GM12878 (cell line): ENCODE results near the gene CFL2. TPM values are rescaled to one million over a fixed set of nuclear protein-coding genes. Genes with fewer than 3 reads are reported as not detected.

ENCODE experiments used
- ATAC-seq: fragments of 200-7000 bp; cut with Tn5 transposase; 3 replicates; pipeline ENCODE4 v1.9.1; 2020; ENCODE audit warnings: mild to moderate bottlenecking, moderate library complexity
- BruUV-seq: library from RNA; stranded (reverse); fragments of 400-500 nt; replicated peaks from 2 replicates; lab custom pipeline; 2021; lab: Mats Ljungman, UMichigan
- CTCF ChIA-PET: fragments of 300-600 bp; sonication (Branson Sonifier 250); formaldehyde crosslinking; extraction: SDS; loops from one replicate; lab custom pipeline; 2021; ENCODE audit warnings: inconsistent platforms; lab: Yijun Ruan, JAX
- POLR2A ChIA-PET: fragments of 350-600 bp; formaldehyde crosslinking; extraction: SDS; loops from one replicate; lab custom pipeline; 2021; ENCODE audit warnings: inconsistent platforms; lab: Charles Lee
- RAD21 ChIA-PET: fragments of 300-600 bp; sonication (Branson Sonifier 250); formaldehyde crosslinking; loops from one replicate; lab custom pipeline; 2023; ENCODE audit warnings: antibody characterized with exemption; ENCODE audit not compliant: unreplicated experiment; lab: Charles Lee
- SMC1A ChIA-PET: fragments of 300-600 bp; sonication (Branson Sonifier 250); formaldehyde crosslinking; loops from one replicate; lab custom pipeline; 2023; ENCODE audit not compliant: unreplicated experiment, uncharacterized antibody; lab: Charles Lee
- DNase-seq: peaks from one replicate; pipeline ENCODE4 v3.0.0-alpha.2; 2011; ENCODE audit warnings: low read depth, low spot score
- FAIRE-seq: peaks from 3 replicates; lab custom pipeline; 2011; peaks lifted over from hg19 to GRCh38; lab: Jason Lieb, UNC
- H2AFZ ChIP-seq: 2 replicates; pipeline ENCODE4 v1.6.0; 2011; ENCODE audit warnings: low read depth, low read length, control low read depth; ENCODE audit not compliant: control insufficient read depth
- H3K27ac ChIP-seq: 2 replicates; pipeline ENCODE4 v1.5.1; 2011; ENCODE audit warnings: control low read depth; ENCODE audit not compliant: control insufficient read depth, insufficient read depth
- H3K27me3 ChIP-seq, 2 experiments: replicated peaks in 1 of 2; 2 replicates each; pipeline versions ENCODE4 v1.6.0 to v1.6.1; 2011; ENCODE audit warnings: low read length in 1 of 2; ENCODE audit not compliant: control insufficient read depth in 2 of 2, insufficient read depth in 2 of 2
- H3K36me3 ChIP-seq, 2 experiments: 2 replicates each; pipeline ENCODE4 v1.5.1; 2011; ENCODE audit warnings: low read length in 1 of 2; ENCODE audit not compliant: control insufficient read depth in 2 of 2, insufficient read depth in 2 of 2
- H3K4me1 ChIP-seq: 2 replicates; pipeline ENCODE4 v1.6.1; 2011; ENCODE audit warnings: mild to moderate bottlenecking, low read length, moderate library complexity, mixed read lengths; ENCODE audit not compliant: control insufficient read depth, insufficient read depth
- H3K4me2 ChIP-seq: 2 replicates; pipeline ENCODE4 v1.6.0; 2011; ENCODE audit warnings: control low read depth; ENCODE audit not compliant: control insufficient read depth, insufficient read depth
- H3K4me3 ChIP-seq: fragments of 200-600 bp; sonication (generic); 2 replicates; pipeline ENCODE4 v1.5.1; 2016
- H3K79me2 ChIP-seq: 2 replicates; pipeline ENCODE4 v1.6.0; 2011; ENCODE audit warnings: low read length; ENCODE audit not compliant: control insufficient read depth, insufficient read depth
- H3K9ac ChIP-seq: 2 replicates; pipeline ENCODE4 v1.8.0; 2011; ENCODE audit warnings: low read length, control low read depth, mixed read lengths; ENCODE audit not compliant: control insufficient read depth, insufficient read depth
- H3K9me3 ChIP-seq: replicated peaks from 3 replicates; pipeline ENCODE4 v1.5.1; 2011; ENCODE audit warnings: mild to moderate bottlenecking, low read length; ENCODE audit not compliant: control insufficient read depth, insufficient read depth
- H4K20me1 ChIP-seq: 2 replicates; pipeline ENCODE4 v1.6.0; 2011; ENCODE audit not compliant: control insufficient read depth, insufficient read depth
- ATF2 ChIP-seq: IDR thresholded peaks from 2 replicates; pipeline ENCODE4 v1.6.1; 2012; ENCODE audit warnings: low read length, inconsistent platforms
- ATF7 ChIP-seq: fragments of 450-650 bp; IDR thresholded peaks from 2 replicates; pipeline ENCODE4 v1.6.1; 2016; ENCODE audit warnings: low read depth, mild to moderate bottlenecking
- CEBPZ ChIP-seq: fragments of 150-350 bp; IDR thresholded peaks from 2 replicates; pipeline ENCODE4 v1.6.1; 2016; ENCODE audit warnings: low read depth, low read length
- KDM1A ChIP-seq: fragments of 200-600 bp; sonication (generic); IDR thresholded peaks from 2 replicates; pipeline ENCODE4 v1.6.1; 2016; ENCODE audit warnings: borderline replicate concordance
- PRDM15 ChIP-seq: fragments of 450-650 bp; formaldehyde crosslinking; IDR thresholded peaks from 2 replicates; pipeline ENCODE4 v1.4.0; 2020; ENCODE audit warnings: mild to moderate bottlenecking, moderate library complexity
- RUNX3 ChIP-seq: IDR thresholded peaks from 2 replicates; pipeline ENCODE4 v1.6.1; 2012; ENCODE audit warnings: low read length, inconsistent platforms
- SREBF1 ChIP-seq: IDR thresholded peaks from 2 replicates; pipeline ENCODE4 v1.6.1; 2012; ENCODE audit warnings: mild to moderate bottlenecking, low read length
- ZNF217 ChIP-seq: fragments of 450-650 bp; IDR thresholded peaks from 2 replicates; pipeline ENCODE4 v1.6.1; 2017; ENCODE audit warnings: antibody characterized with exemption, mild to moderate bottlenecking
- WGBS: methylation state at CpG from one replicate; pipeline ENCODE4 v1.1.6; 2016; ENCODE audit warnings: low lambda C conversion rate; ENCODE audit not compliant: insufficient replicate concordance, insufficient coverage; ENCODE audit errors: missing lambda C conversion rate; 5-methylcytosine and 5-hydroxymethylcytosine counted together
- in situ Hi-C: fragments of 300-500 bp; cut with MboI; formaldehyde crosslinking; loops from 9 replicates; pipeline ENCODE4 v1.14.3; 2018; ENCODE audit warnings: mixed read lengths
- intact Hi-C: fragments of 100-400 bp; cut with micrococcal nuclease; formaldehyde crosslinking; loops from one replicate; pipeline ENCODE4 v1.14.2; 2022; ENCODE audit not compliant: unreplicated experiment
- polyA plus RNA-seq, 11 experiments: library from polyadenylated mRNA; depleted of rRNA in 4 of 11; unstranded in 6 of 11; stranded (reverse) in 5 of 11; fragments of >200 nt; fragmentation: Nextera tagmentation in 4 of 11; fragmentation: Illumina TruSeq in 1 of 11; extraction: Ambion mirVana in 4 of 11; extraction: Trizol in 1 of 11; gene quantifications; 1 replicate in 1 of 11; 2 replicates in 10 of 11; pipeline versions ENCODE4 v1.2.1 to v1.2.3, GENCODE V29; 2011 to 2016; ENCODE audit warnings: inconsistent platforms in 2 of 11, missing spikeins in 2 of 11, low read depth in 1 of 11
- total RNA-seq, 4 experiments: library from RNA; depleted of rRNA in 3 of 4; stranded (reverse); fragments of >200 nt in 3 of 4; fragmentation: Illumina TruSeq in 1 of 4; extraction: Trizol in 1 of 4; gene quantifications; 2 replicates each; pipeline versions ENCODE4 v1.2.1 to v1.2.3, GENCODE V29; 2013 to 2021

CFL2 gene
- total and polyA plus RNA-seq, 10 of the 15 experiments (the other 5 are each of a cell fraction or from before 2014, with no cell fraction given): 4.7 to 13.4 (median 8.4) TPM

- TF ChIP-seq PRDM15 (CRISPR knock-in tag): no peak
- no peak for TF ChIP-seq ATF2
These were observed 2.3 kb downstream of the CFL2 start (continued) for GRCh38 chr14:34711796-34712712.

- Histone ChIP-seq H3K4me3 (peak overlapping the region; percentile 52; the same call in 1 of the 2 replicates), H3K4me2 (peak overlapping the region; percentile 74; the same call in 1 of the 2 replicates), H3K9me3 (no peaks in the 10 kb centered on the region), H3K79me2 (peaks cover 40% of the 10 kb centered on the region), H3K9ac (0 out of 2 replicates have a peak overlapping the region, but pooled peaks have one; percentile 15), H3K36me3 (peaks cover 0 to 7% of the 10 kb centered on the region in 2 experiments; a peak in 1 of 4 replicates), H3K4me1 (peaks cover 16% of the 10 kb centered on the region), H4K20me1 (no peaks in the 10 kb centered on the region), H3K27me3 (no peaks in the 10 kb centered on the region), H3K27ac (peak overlapping the region; percentile 35), H2AFZ (no peak overlapping the region)
- in situ Hi-C loops: no loop called here
- ATAC-seq: peak; percentile 49
- POLR2A ChIA-PET: interaction anchor here (1.4 kb wide), 1 partner anchor 12 kb away, joined by 5 read pairs; no protein-coding TSS in a partner anchor
- BruUV-seq: no TSS peak
- FAIRE-seq: peak; percentile 59
- intact Hi-C loops: no loop called here
- WGBS: 17% methylated on average over 3 of the region's 3 CpGs
- RAD21 ChIA-PET: interaction anchor here (1.3 to 4.0 kb wide), 3 partner anchors 12 to 38 kb away, joined by 4 to 18 read pairs (median 6); no protein-coding TSS in a partner anchor
- CTCF ChIA-PET: interaction anchor here (1.0 to 7.1 kb wide), 5 partner anchors 9 to 703 kb away, joined by 3 to 78 read pairs (median 8); no protein-coding TSS in a partner anchor
- DNase-seq: peak; percentile 50
- SMC1A ChIA-PET: interaction anchor here (1.0 to 7.8 kb wide), 8 partner anchors 9 to 84 kb away, joined by 3 to 43 read pairs (median 4); no protein-coding TSS in a partner anchor
- TF ChIP-seq ATF7 (0 out of 2 replicates have a peak, but pooled peaks have one; percentile 27), SREBF1 (no peak), RUNX3 (peak; percentile 62), ZNF217 (no peak), CEBPZ (no peak), KDM1A (no peak)
These were observed 3.2 kb downstream of the CFL2 start for GRCh38 chr14:34711169-34711568.
